ENCODE data around the gene DNAJC13. TPM values are rescaled to one million over a fixed set of nuclear protein-coding genes. Genes with fewer than 3 reads are reported as not detected.

The DNAJC13 gene
- total RNA-seq, 1 donor from 2014 or later: 77.5 TPM

- no peak for DNase-seq (ENCODE audit: low read depth)
Observed at GRCh38 chr3:132461544-132461943, 44.2 kb downstream of the DNAJC13 start.

GRCh38 chr3:132464066-132464465, 46.8 kb downstream of the DNAJC13 start:
- no peak for DNase-seq (ENCODE audit: low read depth)

- DNase-seq (ENCODE audit: low read depth): no peak
Observed at GRCh38 chr3:132469326-132469725, 52.0 kb downstream of the DNAJC13 start.

- DNase-seq (ENCODE audit: low read depth): no peak
Observed at GRCh38 chr3:132486099-132486498, 68.8 kb downstream of the DNAJC13 start.

DNA sequence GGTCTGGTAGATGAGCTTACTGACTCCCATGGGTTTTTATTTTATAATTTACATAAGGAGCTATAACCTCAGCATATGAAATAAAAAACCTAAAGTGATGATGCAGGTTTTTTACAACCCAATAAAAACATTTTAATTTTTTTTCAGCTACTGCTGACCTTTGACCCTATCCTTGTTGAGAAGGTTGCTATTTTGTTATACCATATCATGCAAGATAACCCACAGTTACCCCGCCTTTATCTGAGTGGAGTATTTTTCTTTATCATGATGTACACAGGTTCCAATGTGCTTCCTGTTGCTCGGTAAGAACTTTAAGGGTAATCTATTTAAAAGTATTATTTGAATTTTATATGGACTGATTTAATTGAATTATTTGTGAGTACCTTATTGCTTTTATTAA, 70.8 kb downstream of the DNAJC13 start:
- no peak for DNase-seq (ENCODE audit: low read depth)

- no peak for DNase-seq (ENCODE audit: low read depth)
Observed at GRCh38 chr3:132499071-132499470, 81.8 kb downstream of the DNAJC13 start.

GRCh38 chr3:132503559-132503958, 86.3 kb downstream of the DNAJC13 start:
- no peak for DNase-seq (ENCODE audit: low read depth)

- DNase-seq (ENCODE audit: low read depth): peak; percentile 28
Observed at GRCh38 chr3:132504375-132504933, 87.2 kb downstream of the DNAJC13 start.

DNA sequence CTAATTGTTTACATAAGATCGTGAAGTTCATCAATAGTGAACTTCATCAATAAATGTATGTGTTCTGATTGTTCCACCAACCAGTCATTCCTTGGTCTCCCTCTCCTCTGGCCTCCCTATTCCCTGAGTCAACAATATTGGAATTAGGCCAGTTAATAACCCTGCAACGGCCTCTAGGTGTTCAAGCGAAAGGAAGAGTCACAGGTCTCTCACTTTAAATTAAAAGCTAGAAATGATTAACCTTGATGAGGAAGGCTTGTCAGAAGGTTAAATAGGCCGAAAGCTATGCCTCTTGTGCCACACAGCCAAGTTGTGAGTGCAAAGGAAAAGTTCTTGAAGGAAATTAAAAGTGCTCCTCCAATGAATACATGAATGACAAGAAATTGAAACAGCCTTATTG, 90.4 kb downstream of the DNAJC13 start:
- DNase-seq (ENCODE audit: low read depth): peak; percentile 88

- DNase-seq (ENCODE audit: low read depth): no peak
Observed at GRCh38 chr3:132509096-132509495, 91.8 kb downstream of the DNAJC13 start.

DNA sequence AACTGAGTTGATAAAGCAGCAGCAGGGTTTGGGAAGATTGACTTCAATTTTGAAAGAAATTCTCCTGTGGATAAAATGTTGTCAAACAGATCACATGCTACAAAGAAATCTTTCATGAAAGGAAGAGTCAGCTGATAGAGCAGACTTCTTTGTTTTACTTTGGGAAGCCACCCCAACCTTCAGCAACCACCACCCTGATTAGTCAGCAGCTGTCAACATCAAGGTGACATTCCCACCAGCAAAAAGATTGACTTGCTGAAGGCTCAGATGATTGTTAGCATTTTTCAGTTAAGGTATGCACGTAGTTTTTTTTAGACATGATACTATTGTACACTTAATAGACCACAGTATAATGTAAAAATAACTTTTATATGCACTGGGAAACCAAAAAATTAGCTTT, 92.2 kb downstream of the DNAJC13 start:
- no peak for DNase-seq (ENCODE audit: low read depth)

DNA sequence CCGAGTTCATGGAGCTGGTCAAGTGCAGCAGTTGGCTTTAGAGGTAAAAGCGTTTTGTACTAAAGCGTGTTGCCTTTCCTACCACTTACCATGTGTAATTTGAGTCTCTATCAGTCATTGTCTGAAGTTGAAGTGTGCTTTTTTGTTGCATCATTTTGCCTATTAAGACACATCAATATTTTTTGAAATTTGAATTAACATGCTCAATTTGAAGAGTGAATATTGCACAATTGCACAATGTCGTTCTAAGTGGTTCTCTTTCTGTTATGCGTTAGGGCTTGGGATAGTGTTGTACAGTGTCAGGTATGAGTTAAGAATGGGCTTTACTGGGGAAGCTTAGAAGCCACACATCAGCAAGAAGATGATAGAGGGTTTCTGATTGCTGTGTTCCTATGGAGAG, 95.8 kb downstream of the DNAJC13 start:
- DNase-seq (ENCODE audit: low read depth): no peak

DNA sequence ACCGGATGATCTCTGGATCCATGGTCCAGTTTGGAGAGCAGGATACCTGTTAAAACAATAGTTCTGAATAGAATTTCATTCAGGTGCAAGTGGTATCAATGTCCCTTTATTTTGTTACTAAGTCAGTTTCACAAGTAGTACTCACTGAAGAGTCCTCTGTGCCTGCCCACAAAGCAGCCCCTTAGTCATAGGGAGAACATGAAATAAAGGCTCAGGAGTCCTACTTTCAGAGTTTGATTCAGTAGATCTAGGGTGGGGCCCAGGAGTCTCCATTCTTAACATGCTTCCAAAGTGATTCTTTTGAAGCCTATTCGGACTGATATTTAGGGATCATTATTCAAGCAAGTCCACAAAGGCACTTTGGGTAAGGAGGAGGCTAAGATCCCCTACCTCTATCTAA, 100.0 kb downstream of the DNAJC13 start:
- DNase-seq (ENCODE audit: low read depth): no peak

GRCh38 chr3:132519914-132520313, 102.6 kb downstream of the DNAJC13 start:
- no peak for DNase-seq (ENCODE audit: low read depth)

DNA sequence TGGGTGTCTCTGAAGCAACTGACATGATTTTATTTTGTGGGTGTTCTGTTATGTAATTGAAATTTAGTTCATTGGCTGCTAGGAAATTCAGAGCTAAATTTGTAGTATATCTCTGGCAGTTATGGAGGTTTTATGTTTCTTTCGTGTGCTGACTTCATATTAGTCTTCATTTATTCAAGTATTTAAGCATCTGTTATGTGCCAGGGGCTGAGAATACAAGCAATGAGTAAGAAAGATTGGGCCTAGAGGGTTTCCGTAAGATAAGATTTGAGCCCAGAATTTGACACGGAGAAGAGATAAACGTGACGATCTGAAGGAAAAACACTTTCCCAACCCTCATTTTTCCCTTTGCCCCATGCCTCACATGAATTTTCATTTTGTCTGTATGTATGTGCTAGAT, 104.6 kb downstream of the DNAJC13 start:
- DNase-seq (ENCODE audit: low read depth): no peak

- DNase-seq (ENCODE audit: low read depth): no peak
Observed at GRCh38 chr3:132522353-132522752, 105.1 kb downstream of the DNAJC13 start.

GRCh38 chr3:132530624-132531023, 113.3 kb downstream of the DNAJC13 start:
- no peak for DNase-seq (ENCODE audit: low read depth)

DNA sequence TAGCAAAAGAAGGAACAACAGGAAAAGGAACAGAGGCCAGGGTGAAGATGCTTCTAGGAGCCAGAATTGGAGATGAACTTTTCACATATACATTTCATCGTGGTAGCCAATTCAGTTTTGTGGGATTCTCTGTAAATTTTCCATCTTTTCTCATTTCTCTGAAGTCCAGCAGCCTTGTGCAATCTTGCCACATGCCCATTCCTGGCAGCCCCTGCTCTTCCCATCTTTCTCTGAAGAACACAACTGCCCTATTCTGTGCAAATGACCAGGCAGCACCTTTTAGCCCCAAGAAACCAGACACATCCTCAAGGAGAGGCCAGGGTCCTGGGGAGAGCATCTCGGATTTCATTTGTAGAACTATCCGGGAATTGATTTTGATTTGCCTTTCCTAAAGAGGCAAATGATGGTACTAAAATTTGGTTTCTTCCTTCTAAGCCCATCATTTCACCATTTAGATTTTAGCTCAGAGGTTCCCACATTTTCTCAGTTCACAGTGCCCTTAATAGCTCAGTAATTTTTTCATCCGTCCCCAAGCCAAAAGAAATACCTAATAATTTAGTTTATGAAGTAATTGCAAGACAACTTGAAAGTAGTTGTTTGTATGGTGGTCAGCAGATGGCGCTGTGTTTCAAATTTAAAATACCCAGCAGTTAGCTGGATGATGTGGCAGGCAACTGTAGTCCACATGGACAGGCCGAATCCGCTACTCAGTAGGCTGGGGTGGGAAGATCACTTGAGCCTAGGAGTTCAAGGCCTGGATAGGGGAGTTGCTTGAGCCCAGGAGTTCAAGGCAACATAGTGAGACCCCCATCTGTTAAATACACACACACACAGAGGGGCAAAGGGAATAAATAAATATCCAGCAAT, 118.5 kb downstream of the DNAJC13 start:
- DNase-seq (ENCODE audit: low read depth): peak; percentile 82

DNA sequence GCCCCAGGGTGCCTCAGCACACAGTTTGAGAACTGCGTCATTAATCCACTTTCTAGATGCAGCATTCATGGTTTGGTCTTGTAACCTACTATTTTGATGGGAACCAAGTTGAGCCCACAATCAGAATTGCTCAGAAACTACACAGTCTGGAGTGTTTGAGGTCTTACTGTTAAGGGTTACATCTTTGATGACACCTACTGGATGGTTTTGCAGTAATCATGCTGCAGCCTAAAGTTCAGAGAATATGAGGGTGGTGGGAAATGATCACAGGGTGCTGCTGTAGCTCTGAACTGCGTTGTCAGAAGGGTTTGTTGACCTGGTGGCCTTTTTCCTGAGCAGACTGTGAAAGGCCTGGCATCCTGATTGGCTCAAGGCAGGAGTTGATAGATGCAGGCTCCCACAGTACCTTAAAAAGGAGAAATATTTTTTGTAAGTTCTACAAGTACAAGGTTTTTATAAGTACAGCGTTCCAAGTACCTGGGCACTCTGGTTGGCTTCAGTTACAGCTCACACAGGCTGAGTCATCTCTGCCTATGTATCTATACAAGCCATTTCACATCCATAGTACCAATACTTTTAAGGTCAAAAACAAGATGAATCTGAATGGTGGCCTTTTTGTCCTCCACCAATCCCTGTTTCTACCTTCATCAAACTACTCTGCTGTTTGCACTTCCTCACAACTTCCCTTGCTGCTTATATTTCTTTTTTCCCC, 119.3 kb downstream of the DNAJC13 start:
- no peak for DNase-seq (ENCODE audit: low read depth)

DNA sequence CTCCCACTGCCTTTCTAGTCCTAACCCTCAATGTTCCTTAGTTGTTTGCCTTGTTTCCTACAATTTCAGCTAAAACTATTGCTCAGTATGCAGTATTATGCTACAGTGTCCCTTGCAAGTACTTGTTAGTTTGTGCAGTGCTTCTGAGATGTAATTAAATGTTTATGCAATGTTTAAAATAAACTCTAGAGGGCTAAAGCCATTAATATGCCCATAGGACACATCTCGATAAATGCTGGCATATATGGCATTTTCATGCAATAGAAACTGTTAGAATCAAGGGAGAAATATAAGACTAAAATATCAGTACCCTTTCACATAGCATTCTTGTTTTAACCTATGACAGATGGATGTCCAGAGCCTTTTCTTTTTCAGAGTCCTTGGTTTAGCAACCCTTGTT, 120.0 kb downstream of the DNAJC13 start:
- no peak for DNase-seq (ENCODE audit: low read depth)

- DNase-seq (ENCODE audit: low read depth): peak; percentile 9
Observed at GRCh38 chr3:132538072-132538471, 120.8 kb downstream of the DNAJC13 start.

DNA sequence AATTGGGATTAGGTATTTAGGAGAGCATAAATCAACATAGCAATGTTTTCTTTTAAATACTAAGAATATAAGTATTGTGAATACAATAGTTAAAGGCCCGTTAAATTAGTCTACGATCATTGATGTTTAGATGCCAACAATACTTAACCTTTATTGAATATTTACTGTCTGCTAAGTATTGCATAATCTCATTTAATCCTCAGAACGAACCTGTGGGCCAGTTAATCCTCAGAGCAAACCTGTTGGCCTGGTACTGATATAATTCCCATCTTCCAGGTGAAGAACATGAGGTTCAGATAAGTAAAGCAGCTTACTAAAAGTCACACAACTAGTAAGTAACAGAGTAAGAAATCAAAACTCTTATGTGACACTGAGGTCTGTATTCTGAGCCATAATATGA, 122.4 kb downstream of the DNAJC13 start:
- DNase-seq (ENCODE audit: low read depth): no peak

DNA sequence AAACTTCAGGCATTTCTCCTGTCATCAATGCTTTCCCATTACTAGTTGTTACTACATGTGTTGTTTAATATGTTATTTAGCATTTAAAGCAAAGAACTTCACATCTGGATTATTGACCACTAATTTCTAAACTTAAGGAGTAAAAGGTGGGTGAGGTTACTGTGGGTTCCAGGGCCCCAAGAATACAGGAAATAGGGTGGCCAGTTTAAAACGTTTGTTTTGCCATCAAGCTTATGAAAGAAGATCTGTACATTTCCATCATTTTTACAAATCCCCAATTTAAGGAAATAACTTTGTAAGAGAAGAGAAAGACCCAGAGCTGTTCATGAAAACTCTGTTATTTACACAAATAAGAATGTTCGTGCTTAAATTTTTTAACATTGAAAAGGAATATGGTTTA, 125.3 kb downstream of the DNAJC13 start:
- no peak for DNase-seq (ENCODE audit: low read depth)

All from renal cortical epithelial cell (primary cell).